Natural killer cell (primary cell): ENCODE data around the gene XAB2. TPM values are rescaled to one million over a fixed set of nuclear protein-coding genes. Genes with fewer than 3 reads are reported as not detected.

Experiments used
- ATAC-seq, 3 donors: fragments of 150-1000 bp in 2 of 3; fragments of 200-7000 bp in 1 of 3; cut with Tn5 transposase; 1 replicate in 1 of 3; 2 replicates in 2 of 3; pipeline ENCODE4 v1.10.0; 2021; ENCODE audit warnings: mild to moderate bottlenecking in 2 of 3, moderate library complexity in 2 of 3
- DNase-seq, 2 donors: peaks; one replicate each; pipeline versions ENCODE4 v3.0.0 to v3.0.0-alpha.2; 2013 to 2021; ENCODE audit warnings: mixed read lengths in 1 of 2
- H3K27ac ChIP-seq: one replicate; pipeline ENCODE4 v1.5.1; 2013; ENCODE audit warnings: mild to moderate bottlenecking, low read length
- H3K27me3 ChIP-seq: one replicate; pipeline ENCODE4 v1.6.1; 2013; ENCODE audit warnings: low read length; ENCODE audit not compliant: control insufficient read depth, insufficient read depth
- H3K36me3 ChIP-seq: one replicate; pipeline ENCODE4 v1.6.1; 2013; ENCODE audit warnings: low read length; ENCODE audit not compliant: control insufficient read depth, insufficient read depth
- H3K4me1 ChIP-seq: one replicate; pipeline ENCODE4 v1.6.1; 2013; ENCODE audit warnings: low read length; ENCODE audit not compliant: control insufficient read depth, insufficient read depth
- H3K4me3 ChIP-seq: one replicate; pipeline ENCODE4 v1.5.1; 2013; ENCODE audit warnings: low read length
- H3K9me3 ChIP-seq: one replicate; pipeline ENCODE4 v1.6.1; 2013; ENCODE audit warnings: low read length; ENCODE audit not compliant: control insufficient read depth, insufficient read depth
- H3K27ac Mint-ChIP-seq, 2 donors: one replicate each; pipeline ENCODE4 v1.8.0; 2022; ENCODE audit warnings: mild to moderate bottlenecking in 2 of 2, mixed read lengths in 2 of 2, moderate library complexity in 1 of 2
- H3K27me3 Mint-ChIP-seq, 2 donors: one replicate each; pipeline ENCODE4 v1.8.0; 2022; ENCODE audit warnings: low read depth in 2 of 2, mixed read lengths in 2 of 2
- H3K36me3 Mint-ChIP-seq: one replicate; pipeline ENCODE4 v1.8.0; 2022; ENCODE audit warnings: mixed read lengths
- H3K4me1 Mint-ChIP-seq, 2 donors: one replicate each; pipeline ENCODE4 v1.8.0; 2022; ENCODE audit warnings: mixed read lengths in 2 of 2
- H3K4me3 Mint-ChIP-seq: one replicate; pipeline ENCODE4 v1.8.0; 2022; ENCODE audit warnings: mild to moderate bottlenecking, moderate library complexity, mixed read lengths
- H3K9me3 Mint-ChIP-seq, 2 donors: one replicate each; pipeline ENCODE4 v1.8.0; 2022; ENCODE audit warnings: mixed read lengths in 2 of 2
- CTCF ChIP-seq: fragments of 200-600 bp; IDR thresholded peaks from one replicate; pipeline ENCODE4 v1.8.0; 2022; ENCODE audit warnings: antibody characterized with exemption
- WGBS: methylation state at CpG from one replicate; pipeline ENCODE4 v1.1.7; 2013; ENCODE audit warnings: missing lambda C conversion rate; ENCODE audit not compliant: insufficient coverage; 5-methylcytosine and 5-hydroxymethylcytosine counted together
- intact Hi-C: fragments of 100-400 bp; cut with micrococcal nuclease; formaldehyde crosslinking; loops from one replicate; pipeline ENCODE4 v1.14.2; 2022
- total RNA-seq, 4 donors: library from RNA; stranded (reverse); fragments of 120-200 nt in 1 of 4; gene quantifications; one replicate each; pipeline versions ENCODE4 v1.2.3 to v1.2.4, GENCODE V29; 2013 to 2022

Gene XAB2
- total RNA-seq, 3 donors from 2014 or later (not counting 1 experiment from before 2014, with no cell fraction given), result 60.2 to 70.8 (median 67.7) TPM

- DNase-seq (no peak), ATAC-seq (no peak)
- Histone ChIP-seq H3K36me3 (peaks cover 16% of the 10 kb centered on the region), H3K4me1 (peaks cover 45% of the 10 kb centered on the region), H3K27me3 (no peaks in the 10 kb centered on the region), H3K27ac (no peak overlapping the region), H3K9me3 (no peaks in the 10 kb centered on the region), H3K4me3 (no peak overlapping the region)
- H3K27me3 Mint-ChIP-seq, result no peaks in the 10 kb centered on the region
- WGBS, result 98% methylated on average over 11 of the region's 11 CpGs
- peaks cover 0 to 2% of the 10 kb centered on the region in 2 donors for H3K9me3 Mint-ChIP-seq
- no peaks in the 10 kb centered on the region for H3K36me3 Mint-ChIP-seq
- no peak overlapping the region for H3K4me3 Mint-ChIP-seq
- H3K4me1 Mint-ChIP-seq, result peaks cover 14 to 38% of the 10 kb centered on the region in 2 donors
- no peak for TF ChIP-seq CTCF
- H3K27ac Mint-ChIP-seq, result no peak overlapping the region
- intact Hi-C loops, result no loop called here
Measured at GRCh38 chr19:7640803-7641202, 11.5 kb upstream of the XAB2 start.

GRCh38 chr19:7639863-7640348, 10.6 kb upstream of the XAB2 start:
- Histone ChIP-seq H3K9me3 (no peaks in the 10 kb centered on the region), H3K4me1 (peaks cover 44% of the 10 kb centered on the region), H3K27ac (no peak overlapping the region), H3K36me3 (peaks cover 16% of the 10 kb centered on the region), H3K27me3 (no peaks in the 10 kb centered on the region), H3K4me3 (no peak overlapping the region)
- Mint-ChIP-seq H3K36me3 (no peaks in the 10 kb centered on the region), H3K27ac (no peak overlapping the region), H3K4me1 (peaks cover 14 to 41% of the 10 kb centered on the region in 2 donors), H3K27me3 (no peaks in the 10 kb centered on the region), H3K4me3 (no peak overlapping the region), H3K9me3 (peaks cover 0 to 2% of the 10 kb centered on the region in 2 donors)
- no peak for DNase-seq
- intact Hi-C loops, result loop anchor here (10.0 kb wide), 1 partner anchor 45 kb away; the partner anchor contains the start of gene TRAPPC5
- 98% methylated on average over 13 of the region's 13 CpGs for WGBS
- no peak for ATAC-seq
- no peak for TF ChIP-seq CTCF

- ATAC-seq, result no peak
- Histone ChIP-seq H3K27ac (no peak overlapping the region), H3K4me1 (peaks cover 37% of the 10 kb centered on the region), H3K36me3 (peaks cover 12% of the 10 kb centered on the region), H3K4me3 (no peak overlapping the region), H3K9me3 (no peaks in the 10 kb centered on the region), H3K27me3 (no peaks in the 10 kb centered on the region)
- no peak for DNase-seq
- 92% methylated on average over 12 of the region's 12 CpGs for WGBS
- intact Hi-C loops, result loop anchor here (10.0 kb wide), 1 partner anchor 46 kb away; the partner anchor contains the start of gene TRAPPC5
- no peak for TF ChIP-seq CTCF
- Mint-ChIP-seq H3K4me1 (peaks cover 14 to 45% of the 10 kb centered on the region in 2 donors), H3K27me3 (no peaks in the 10 kb centered on the region), H3K4me3 (peak overlapping the region; percentile 58), H3K9me3 (peaks cover 0 to 2% of the 10 kb centered on the region in 2 donors), H3K36me3 (no peaks in the 10 kb centered on the region), H3K27ac (peak overlapping the region; percentile 53 to 84)
Measured at GRCh38 chr19:7638802-7639465, 9.6 kb upstream of the XAB2 start.
